Amniotic stem cell (primary cell): Measurements from ENCODE around the gene PSMC6.

Source experiments
- DNase-seq: peaks from one replicate; lab custom pipeline; 2025; lab: John Stamatoyannopoulos, UW

The PSMC6 gene

DNA sequence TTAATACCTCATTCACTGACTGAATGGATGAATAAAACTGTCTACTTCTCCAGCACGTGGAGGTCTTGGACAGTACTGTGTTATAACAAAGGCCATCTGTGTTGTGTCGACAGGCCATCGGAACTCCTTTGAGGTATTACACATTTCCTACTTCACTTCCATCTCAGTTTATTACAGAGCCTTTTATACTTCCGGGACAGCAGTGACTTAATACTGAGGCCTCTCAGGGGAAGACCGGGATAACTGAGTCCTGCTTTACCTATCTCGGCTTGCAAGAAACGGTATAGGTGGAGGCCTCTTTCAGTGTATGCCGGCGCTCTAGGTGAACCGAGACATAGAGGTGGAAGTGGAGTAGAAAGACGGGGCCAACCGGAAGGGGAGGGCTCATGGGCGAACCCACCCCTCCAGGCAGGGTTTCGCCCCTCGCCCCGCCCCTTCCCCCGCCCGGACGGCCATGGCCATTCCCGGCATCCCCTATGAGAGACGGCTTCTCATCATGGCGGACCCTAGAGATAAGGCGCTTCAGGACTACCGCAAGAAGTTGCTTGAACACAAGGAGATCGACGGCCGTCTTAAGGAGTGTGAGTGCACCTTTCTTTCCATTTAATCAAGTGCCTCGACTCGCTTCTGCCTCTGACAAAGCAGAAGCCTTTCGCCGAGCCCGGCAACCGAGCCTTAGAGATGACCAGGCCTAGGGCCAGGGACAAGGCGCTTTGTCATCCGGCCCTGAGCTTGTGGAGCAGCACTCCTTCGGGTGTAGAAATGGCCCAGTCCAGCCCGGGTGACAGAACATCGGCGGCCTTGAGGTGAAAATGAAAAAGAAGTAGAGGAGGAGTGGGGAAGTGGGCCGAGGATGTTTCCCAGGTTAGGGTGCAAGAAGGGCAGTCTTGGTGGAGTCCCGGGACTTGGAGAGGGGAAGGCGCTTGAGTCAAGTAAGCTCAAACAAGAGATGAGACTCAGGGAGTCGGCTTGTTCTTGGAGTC, at the start of gene PSMC6:
PSMC6 (plus strand) TSS at position 477 of the 983 bp plus-strand sequence; CDS start at position 497, 20 bp downstream.
- DNase-seq, result peak; percentile 88

DNA sequence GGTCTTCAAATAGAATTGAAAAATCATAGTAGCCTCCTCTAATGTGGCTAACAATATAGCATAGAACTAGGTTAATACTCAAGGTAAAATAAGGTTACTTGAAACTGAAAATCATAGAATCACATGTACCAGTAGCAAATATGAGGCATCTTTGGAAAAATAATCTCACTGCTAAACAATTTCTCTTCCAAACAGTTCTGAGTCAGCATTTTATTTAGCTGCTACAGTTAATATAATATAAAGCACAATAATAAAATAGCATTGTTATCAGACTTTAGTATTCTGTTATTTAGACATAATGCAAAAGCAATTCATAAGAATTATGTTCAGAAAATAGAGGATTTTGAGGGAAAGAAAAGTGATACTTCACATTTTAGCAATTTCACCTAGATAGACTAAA, 46.7 kb upstream of the PSMC6 start:
- DNase-seq, result no peak

DNA sequence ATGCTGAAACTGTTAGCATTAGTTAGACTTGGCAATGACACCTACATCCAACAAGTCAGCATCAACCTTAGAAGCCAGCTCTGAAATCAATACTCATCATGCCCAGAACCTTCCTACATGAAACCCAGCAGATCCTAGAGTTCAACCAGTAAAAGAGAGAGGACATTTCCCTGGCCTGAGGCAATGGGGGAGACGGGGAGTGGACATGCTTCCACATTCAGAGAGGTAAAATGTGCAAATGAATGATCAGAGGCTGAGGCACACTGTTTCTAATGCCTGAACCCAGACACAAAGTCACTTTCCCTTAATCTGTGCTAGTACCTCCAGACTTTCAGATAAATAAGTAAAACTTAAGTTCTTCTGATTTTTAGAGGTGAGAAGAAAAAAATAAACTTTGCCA, 46.2 kb upstream of the PSMC6 start:
- no peak for DNase-seq

- no peak for DNase-seq
These were observed 45.7 kb upstream of the PSMC6 start for GRCh38 chr14:52661314-52661713.

DNA sequence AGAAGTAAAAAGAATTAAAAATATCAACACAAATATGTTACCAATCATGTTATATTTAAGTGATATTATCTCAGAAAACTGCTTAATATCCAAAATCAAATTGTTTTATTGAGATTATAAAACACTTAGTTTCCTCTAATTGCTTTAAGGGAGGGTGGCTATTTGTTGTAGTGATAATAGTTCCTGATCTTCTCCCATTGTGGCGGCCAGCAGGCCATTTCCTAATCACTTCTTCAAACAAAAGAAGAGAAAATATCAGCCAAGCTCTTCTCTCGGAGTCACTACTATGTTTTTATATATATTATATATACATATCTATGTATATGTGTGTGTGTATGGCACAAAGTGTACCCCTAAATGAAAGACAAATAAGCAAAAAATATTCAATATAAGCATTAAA, 43.1 kb upstream of the PSMC6 start:
- DNase-seq, result no peak

DNA sequence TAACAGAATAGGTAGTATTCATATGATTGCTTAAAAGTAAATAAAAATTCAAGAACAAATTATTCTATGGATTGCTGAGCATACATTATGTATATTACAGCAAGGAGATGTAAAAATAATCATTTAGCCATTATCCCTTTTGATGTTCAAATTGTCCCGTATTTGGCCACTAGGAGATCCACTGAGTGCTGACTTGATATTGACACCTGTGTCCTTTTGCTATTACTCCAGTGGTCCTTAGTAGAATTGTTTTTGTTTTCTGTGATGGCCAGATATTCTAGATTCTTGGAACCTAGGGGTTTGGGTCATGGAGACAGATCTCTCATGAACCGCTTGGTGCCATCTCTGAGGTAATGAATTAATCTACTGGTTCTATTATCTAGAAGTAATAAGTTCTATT, 28.4 kb upstream of the PSMC6 start:
- no peak for DNase-seq

DNA sequence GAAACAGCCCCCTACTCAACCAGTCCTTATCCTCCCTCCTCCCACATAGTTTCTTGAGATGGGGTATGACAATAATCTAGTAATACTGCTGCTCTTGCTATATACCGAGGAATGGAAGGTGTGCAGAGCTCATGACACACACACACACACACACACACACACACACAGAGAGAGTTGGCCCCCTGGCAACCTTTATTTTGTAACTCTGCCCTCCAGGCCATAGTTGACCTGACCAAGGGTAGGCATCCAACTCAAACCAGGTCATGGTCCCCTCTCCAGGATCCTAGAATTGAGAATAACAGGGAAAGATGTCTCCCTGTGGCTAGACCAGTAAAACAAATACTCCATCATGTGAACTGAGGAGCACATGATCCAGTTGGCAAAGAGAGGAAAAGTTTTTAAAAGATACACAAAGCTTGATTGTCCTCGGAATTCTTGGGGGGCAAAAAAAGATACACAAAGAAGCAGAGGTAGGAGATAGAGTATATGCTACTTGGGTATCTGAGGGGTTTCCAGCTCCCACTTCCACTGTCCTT, 22.9 kb upstream of the PSMC6 start:
- no peak for DNase-seq

- DNase-seq, result no peak
These were observed 20.8 kb upstream of the PSMC6 start for GRCh38 chr14:52686176-52686575.

GRCh38 chr14:52690983-52691760, 15.8 kb upstream of the PSMC6 start:
- DNase-seq, result no peak

DNA sequence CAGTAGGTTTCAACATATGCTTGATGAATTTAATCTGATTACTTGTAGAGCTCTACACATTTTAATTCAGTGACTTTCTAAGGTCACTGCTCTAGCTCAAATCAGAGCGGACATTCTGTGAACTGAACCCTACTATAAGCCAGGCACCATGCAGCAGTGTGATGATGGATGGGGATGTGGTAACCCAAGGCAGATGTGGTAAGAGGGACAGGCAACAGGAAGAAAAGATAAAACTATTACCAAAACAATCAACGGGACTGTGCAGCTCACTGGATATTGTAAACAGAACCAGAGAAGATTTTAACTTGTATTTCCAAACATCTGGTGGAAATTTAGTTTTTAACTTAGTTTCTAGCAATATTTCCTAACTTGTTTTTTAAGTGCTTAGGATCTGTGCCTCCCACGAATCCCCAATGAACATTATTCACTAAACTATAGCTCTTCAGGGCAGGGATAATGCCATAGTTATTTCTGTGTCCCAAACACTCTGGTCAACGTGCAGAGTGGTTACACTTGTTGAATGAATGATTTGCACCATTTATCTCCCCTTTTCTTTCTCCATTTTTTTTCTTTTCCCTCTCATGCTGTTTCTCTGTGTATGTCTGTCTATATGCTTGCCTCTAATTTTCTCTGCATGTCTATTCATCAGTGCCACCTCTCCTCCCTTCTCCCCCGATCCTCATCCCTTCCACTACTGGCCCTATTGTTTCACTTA, 14.6 kb upstream of the PSMC6 start:
- DNase-seq, result no peak

- DNase-seq, result no peak
These were observed 14.0 kb upstream of the PSMC6 start for GRCh38 chr14:52693036-52693435.

DNA sequence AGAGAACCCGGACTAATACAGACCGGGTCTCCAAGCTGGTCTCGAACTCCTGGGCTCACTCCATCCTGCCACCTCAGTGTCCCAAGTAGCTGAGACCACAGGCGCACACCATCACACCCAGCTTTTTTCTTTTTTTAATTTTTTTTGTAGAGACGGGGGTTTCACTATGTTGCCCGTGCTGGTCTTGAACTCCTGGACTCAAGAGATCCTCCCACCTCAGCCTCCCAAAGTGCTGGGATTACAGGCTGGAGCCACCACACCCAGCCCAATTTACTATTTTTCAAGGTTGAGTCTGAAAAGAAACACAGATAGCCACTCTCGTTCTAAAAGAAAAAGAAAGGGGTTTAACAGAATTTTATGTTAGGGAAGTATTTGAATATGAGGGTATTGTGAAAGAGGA, 13.5 kb upstream of the PSMC6 start:
- DNase-seq, result no peak

- DNase-seq, result peak; percentile 24
These were observed 12.1 kb upstream of the PSMC6 start for GRCh38 chr14:52694761-52695480.

- peak; percentile 64 for DNase-seq
These were observed 11.4 kb upstream of the PSMC6 start, which contains the start of gene ERO1A for GRCh38 chr14:52695481-52696091. TSS of gene ERO1A (minus strand) at chr14:52695558. CDS start at chr14:52695481, 77 bp downstream.

DNA sequence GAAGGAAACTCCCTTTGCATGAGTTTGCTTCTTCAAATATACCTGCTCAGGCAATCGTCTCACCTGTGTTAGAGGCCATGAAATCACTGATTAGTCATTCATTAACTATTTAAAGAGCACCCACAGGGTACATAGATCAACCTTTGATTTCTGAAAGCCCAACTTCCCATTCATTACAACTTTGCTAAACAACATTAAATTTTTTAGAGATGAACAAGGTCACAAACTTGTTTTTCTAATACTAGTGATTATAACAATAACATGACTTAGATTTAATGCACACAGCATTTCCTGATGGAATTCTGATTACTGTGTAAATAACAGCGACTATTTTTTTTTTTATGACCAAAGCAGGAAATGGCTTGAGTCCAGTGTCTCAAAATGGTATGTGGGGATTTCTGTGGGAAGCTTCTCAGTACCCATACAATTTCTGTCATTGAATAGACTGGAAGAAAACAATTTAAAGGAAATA, 6.3 kb upstream of the PSMC6 start:
- no peak for DNase-seq

GRCh38 chr14:52701223-52701622, 5.8 kb upstream of the PSMC6 start:
- DNase-seq, result no peak

- DNase-seq, result peak; percentile 58
These were observed 3.8 kb upstream of the PSMC6 start for GRCh38 chr14:52703225-52703624.

- no peak for DNase-seq
These were observed 3.3 kb upstream of the PSMC6 start for GRCh38 chr14:52703664-52704063.

DNA sequence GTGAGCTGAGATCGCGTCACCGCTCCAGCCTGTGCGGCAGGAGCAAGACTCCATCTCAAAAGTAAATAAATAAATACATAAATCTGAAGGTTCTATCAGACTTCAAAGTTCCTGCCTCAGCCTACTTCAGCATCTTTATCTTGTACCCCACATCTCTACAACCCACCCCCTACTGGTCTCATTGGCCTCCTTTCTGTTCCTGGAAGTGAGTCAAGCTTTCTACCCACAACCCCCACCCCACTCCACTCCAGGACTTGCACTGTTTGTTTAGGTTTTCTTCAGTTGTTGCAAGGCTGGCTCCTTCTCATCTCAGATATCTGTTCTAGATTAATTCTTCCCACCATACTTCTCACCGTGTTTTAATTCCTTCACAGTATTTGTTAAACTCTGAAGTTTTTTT, 714 bp upstream of the PSMC6 start:
- DNase-seq, result no peak

GRCh38 chr14:52711666-52712065, 4.7 kb downstream of the PSMC6 start:
- no peak for DNase-seq

- no peak for DNase-seq
These were observed 9.2 kb downstream of the PSMC6 start for GRCh38 chr14:52716155-52716554.
